C1 segment of cervical spinal cord (tissue), 14 donors: ENCODE data around the gene BSN.

Experiments
- DNase-seq, 14 donors: peaks; one replicate each; lab custom pipeline; 2025; lab: John Stamatoyannopoulos, UW

BSN gene

DNA sequence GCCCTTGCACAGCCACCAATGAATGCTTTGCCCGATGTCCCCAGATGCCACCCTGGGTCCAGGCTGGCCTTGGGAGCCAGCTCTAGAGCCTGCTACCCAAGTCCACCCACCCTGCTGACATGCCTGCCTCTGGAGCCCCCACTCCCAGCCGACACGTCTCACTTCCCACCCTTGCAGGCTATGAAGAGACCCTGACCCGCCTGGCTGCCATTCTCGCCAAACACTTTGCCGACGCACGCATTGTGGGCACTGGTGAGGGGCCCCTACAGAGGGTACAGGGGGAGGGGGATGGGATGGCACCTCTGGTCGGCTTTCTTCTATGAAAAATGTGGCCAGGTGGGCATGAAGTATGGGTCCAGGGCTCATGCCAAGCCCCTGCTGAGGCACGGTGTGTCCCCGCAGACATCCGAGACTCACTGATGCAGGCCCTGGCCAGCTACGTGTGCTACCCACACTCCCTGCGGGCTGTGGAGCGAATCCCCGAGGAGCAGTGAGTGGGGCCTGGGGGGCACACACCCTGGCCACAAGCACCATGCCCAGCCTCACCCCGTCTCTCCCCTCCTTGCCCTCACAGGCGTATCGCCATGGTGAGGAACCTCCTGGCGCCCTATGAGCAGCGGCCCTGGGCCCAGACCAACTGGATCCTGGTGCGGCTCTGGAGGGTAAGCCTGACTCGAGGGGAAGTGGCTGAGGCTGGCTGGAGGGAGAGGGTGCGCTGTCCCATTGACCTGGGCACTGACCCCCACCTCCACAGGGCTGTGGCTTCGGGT is 159.2 kb downstream of the BSN start:
- DNase-seq: no peak

DNA sequence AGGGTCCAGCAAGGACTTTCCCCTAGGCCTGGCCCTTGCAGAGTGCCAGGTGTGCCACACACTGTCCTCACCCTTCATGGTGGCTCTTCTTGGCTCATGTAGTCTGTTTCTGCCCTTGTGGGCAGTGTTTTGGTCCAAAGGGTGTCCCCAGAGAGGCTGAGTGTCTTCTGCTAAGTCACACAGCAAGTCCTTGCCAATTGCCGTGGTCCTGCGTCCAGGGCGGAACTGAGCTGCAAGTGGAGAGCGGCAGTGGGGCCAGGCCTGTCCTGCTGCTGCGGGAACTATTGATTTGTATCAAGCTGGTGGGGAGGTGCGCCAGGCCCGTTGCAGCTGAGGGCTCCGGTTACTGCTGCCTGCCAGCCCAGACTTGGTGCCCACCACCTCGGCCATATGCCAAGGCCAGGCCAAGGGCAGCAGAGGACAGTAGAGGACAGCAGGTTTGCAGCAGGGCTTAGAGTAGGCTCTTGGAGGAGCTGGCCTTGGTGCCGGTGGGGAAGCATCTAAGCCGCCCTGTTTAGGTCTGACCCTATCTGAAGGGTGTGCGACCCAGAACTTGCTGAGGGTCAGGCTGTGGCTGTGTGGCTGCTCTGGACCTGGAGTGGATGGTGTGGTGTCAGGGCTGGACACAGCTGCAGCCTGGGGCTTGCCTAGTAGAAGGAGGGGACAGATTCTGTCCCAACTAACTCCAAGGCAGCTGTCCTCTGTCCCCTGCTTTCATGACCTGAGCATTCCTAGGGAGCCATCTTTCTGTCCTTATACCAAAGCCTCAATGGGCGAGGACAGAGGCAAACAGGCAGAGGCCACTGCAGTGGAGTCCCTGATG is 160.7 kb downstream of the BSN start:
- no peak for DNase-seq

DNA sequence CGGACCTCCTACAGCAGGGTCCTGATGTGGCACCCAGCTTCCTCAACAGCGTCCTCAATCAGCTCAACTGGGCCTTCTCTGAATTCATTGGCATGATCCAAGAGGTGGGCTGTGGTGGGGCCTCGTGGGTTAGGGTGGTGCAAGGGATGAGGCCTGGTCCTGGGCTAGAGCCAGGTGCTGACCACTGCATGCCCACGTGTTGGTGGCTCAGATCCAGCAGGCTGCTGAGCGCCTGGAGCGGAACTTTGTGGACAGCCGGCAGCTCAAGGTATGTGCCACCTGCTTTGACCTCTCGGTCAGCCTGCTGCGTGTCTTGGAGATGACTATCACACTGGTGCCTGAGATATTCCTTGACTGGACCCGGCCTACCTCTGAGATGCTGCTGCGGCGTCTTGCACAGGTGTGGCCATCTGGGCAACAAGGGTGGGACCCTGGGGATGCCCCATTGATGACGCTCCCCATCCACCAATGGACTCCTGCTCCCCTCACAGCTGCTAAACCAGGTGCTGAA is 161.4 kb downstream of the BSN start:
- no peak for DNase-seq

DNA sequence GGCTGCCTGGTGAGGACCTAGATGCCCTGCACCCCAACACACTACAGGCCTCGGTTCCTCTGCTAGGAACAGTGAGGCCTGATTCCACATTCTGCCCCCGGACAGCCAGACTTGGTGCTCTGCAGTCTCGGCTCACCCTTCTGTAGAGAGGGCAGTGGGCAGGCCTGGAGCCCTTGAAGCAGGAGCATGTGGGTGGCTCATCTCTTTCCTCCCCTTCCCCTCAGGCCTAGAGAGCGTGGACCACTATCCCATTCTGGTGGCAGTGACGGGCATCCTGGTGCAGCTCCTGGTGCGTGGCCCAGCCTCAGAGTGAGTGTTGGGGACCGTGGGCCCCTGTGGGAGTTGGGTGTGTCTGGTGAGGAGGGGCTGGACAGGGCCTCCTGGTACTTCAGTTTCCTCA is 161.9 kb downstream of the BSN start:
- DNase-seq: no peak

DNA sequence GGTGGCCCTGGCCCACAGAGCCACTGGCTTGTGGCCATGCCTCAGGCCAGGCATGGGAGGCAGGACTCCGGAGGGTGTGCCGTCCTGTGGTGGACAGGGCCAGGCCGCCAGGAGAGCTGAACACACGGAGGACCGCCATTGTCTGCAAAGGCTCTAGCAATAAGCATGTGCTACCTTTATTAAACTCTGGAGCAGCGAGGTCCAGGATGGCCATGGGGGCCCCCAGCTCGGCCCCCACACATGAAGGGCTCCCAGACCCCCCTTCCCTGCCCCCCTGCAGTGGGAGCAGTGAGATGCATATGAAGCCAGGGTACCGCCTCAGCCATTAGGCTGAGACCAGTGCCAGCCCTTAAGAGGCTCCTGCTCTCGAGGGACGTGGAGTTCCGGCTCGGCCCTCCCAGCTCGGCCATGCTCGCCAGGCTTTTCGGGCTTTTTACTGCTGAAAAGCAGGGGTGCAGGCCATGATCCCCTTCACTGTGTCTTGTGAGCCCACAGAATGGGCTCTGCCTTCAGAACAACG is 162.5 kb downstream of the BSN start:
- no peak for DNase-seq

DNA sequence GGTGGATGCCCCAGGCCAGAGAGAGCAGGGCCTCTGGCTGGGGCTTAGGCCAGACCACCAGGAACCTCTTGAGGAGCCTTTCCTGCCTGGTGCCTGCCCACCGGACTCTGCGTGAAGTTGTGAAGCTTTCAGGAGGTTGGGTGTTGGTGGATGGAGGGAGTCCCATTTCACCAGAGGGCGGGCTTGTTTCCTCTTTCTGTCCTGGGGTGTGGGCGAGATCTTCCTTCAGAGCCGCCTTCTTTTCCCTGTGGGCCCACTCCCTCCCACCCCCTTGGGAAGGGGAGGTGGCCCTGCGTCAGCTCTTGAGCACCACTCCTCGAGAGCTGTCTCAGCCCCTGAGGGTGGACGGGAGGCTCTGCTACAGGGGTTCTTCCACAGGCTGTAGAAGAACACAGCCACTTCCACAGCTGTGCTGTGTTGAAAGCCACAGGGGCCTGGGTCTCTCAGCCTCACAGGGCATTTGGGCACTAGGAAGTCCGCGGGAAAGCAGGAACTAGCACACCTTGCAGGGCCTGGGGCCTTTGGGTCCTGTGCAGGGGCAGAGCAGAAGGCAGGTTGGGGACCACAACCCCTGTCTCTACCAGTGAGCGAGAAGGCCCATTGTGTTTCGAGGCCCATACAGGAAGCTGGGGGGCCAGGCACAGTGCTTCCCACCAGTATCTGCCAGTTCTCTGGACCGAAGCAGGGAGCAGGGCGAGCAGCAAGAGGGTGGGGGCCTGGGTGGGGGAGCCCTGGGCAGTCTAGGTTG is 163.1 kb downstream of the BSN start:
- DNase-seq: no peak

DNA sequence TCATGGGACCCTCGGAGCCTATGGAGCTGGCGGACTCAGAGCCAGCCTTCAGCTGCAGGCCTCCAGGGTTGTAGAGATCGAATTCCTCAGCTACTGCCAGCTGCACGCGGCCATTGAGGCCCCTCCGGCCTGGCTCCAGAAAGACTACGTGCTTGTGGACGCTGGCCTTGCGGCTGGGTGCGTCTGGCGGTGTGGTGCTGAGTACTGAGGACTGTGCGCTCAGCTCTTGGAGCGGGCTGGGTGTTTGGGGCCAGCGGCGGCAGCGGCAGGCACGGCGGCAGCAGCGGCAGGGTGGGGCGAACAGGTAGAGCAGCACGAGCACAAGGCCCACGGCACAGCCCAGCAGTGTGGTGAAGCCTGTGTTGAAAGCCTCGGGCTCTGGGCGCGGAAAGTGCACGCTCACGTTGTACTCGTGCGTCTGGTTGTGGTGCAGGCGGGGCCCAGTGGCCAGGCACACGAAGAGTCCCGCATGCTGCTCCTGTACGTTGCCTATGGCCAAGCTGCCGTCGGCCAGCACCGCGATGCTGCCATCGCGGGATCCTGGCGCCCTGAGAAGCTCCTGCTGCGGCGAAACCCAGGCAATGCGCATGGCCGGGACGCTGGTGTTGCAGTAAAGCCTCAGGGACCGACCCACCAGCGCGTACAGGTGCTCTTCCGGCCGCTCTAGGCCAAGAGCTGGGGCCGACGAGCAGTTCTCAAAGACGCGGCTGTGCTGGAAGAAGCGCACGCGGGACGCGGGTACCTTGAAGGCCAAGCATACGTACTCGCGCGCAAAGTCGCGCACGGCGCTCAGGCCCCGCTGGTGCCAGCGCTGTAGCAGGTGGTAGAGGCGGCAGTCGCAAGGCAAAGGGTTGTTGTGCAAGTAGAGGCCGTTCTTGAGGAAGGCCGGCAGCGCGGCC is 163.9 kb downstream of the BSN start:
- no peak for DNase-seq

DNA sequence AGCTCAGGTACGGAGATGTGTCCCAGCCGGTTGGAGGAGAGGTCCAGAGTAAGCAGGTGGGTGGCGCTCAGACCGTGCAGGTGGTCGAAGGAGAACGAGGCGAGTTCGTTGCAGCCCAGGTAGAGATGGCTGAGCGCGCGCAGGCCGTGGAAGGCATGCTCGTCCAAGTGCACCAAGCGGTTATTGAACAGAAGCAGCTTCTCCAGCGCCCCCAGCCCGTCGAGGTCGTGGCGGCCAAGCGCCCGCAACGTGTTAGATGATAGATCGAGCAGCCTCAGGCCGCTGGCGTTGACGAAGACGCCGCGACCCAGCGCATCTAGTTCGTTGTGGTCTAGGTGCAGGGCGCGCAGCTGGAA is 164.6 kb downstream of the BSN start:
- no peak for DNase-seq

DNA sequence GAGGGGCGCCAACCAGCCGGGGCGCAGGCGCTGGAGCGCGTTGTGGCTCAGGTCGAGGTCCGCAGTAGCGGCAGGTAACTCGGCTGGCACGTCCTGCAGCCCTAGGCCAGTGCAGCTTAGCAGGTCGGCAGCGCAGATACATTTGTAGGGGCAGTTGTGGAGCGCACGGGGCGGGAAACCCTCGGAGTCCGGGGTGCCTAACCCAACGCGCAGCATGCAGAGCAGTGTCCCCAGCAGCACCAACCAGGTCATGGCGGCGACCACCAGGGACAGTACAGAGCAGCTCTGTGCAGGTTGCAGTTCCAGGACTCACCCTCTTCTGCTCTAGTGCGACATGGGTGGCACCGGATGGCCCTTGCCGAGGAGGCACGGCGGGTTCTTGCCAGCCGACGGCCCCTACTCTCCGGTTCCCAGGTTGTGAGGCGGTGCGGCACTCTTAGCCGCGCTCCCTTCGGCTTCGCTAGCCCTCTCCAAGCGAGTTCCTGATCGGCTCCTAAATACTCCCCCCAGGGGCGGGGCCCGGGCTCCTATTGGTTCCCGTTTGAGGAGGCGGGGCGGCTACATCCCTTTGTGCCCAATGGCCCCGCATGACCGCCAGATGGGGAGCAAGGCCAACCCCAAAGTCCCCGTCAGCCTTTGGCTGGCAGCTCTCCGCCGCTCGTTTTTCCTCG is 165.1 kb downstream of the BSN start, which contains the start of gene AMIGO3:
AMIGO3 (minus strand) TSS at position 471 of the 671 bp plus-strand sequence; CDS start at position 252, 219 bp downstream.
- peak; percentile 47 to 94 (median 86) for DNase-seq
